NCI-H1694 (cell line): Measurements from ENCODE around the gene PHF14.

Experiments used
- DNase-seq: peaks from one replicate; lab custom pipeline; 2025; lab: John Stamatoyannopoulos, UW

Gene PHF14

GRCh38 chr7:11104578-11104977 lies 130.9 kb downstream of the PHF14 start:
- DNase-seq, result no peak

GRCh38 chr7:11109659-11110058 lies 136.0 kb downstream of the PHF14 start:
- no peak for DNase-seq

GRCh38 chr7:11120068-11120664 lies 146.5 kb downstream of the PHF14 start:
- DNase-seq, result no peak

GRCh38 chr7:11120675-11121220 lies 147.1 kb downstream of the PHF14 start:
- DNase-seq, result no peak

- DNase-seq, result no peak
Measured at GRCh38 chr7:11124856-11125559, 151.3 kb downstream of the PHF14 start.

- no peak for DNase-seq
Measured at GRCh38 chr7:11127114-11127785, 153.6 kb downstream of the PHF14 start.

- DNase-seq, result no peak
Measured at GRCh38 chr7:11127988-11128387, 154.3 kb downstream of the PHF14 start.

- DNase-seq, result no peak
Measured at GRCh38 chr7:11128498-11128897, 154.8 kb downstream of the PHF14 start.

GRCh38 chr7:11130012-11130411 lies 156.3 kb downstream of the PHF14 start:
- no peak for DNase-seq

- DNase-seq, result no peak
Measured at GRCh38 chr7:11130601-11131000, 156.9 kb downstream of the PHF14 start.

GRCh38 chr7:11133436-11133959 lies 159.8 kb downstream of the PHF14 start:
- DNase-seq, result no peak

- no peak for DNase-seq
Measured at GRCh38 chr7:11135573-11135972, 161.9 kb downstream of the PHF14 start.

- DNase-seq, result no peak
Measured at GRCh38 chr7:11141541-11141940, 167.9 kb downstream of the PHF14 start.

GRCh38 chr7:11153694-11154093 lies 180.0 kb downstream of the PHF14 start:
- DNase-seq, result no peak

GRCh38 chr7:11155883-11156282 lies 182.2 kb downstream of the PHF14 start:
- no peak for DNase-seq

GRCh38 chr7:11161499-11161898 lies 187.8 kb downstream of the PHF14 start:
- DNase-seq, result no peak

- no peak for DNase-seq
Measured at GRCh38 chr7:11163220-11163619, 189.5 kb downstream of the PHF14 start.

GRCh38 chr7:11166051-11166450 lies 192.4 kb downstream of the PHF14 start:
- DNase-seq, result no peak

- no peak for DNase-seq
Measured at GRCh38 chr7:11168650-11169170, 195.0 kb downstream of the PHF14 start.

- DNase-seq, result peak; percentile 50
Measured at GRCh38 chr7:11170175-11170574, 196.5 kb downstream of the PHF14 start.

GRCh38 chr7:11170863-11171568 lies 197.3 kb downstream of the PHF14 start:
- peak; percentile 14 for DNase-seq
